Measurements from ENCODE around the gene HMHB1. TPM values are rescaled to one million over a fixed set of nuclear protein-coding genes. Genes with fewer than 3 reads are reported as not detected.

The HMHB1 gene
- total and polyA plus RNA-seq, 9 of the 15 experiments (the other 6 are each of a cell fraction or from before 2014, with no cell fraction given) = not detected

DNA sequence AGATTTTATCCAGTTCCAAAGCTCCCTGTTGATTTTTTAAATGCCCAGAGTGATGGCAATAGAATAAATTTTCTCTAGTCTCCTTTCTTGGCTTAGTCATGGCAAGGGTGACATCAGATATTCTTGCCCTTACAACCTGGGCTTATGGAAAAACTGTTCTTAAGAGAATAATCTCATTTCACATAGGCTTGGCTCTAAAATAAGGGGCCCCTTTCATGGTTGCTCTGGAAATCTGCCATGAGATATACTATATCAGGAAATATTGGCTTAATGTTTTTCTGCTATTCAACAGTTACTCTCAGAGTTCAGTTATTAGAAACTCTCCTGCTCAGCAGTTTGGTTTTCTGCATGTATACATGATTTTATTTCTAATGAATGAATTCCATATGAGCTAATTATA, 7.8 kb downstream of the HMHB1 start (continued):
- TF ChIP-seq, protein P1, sequence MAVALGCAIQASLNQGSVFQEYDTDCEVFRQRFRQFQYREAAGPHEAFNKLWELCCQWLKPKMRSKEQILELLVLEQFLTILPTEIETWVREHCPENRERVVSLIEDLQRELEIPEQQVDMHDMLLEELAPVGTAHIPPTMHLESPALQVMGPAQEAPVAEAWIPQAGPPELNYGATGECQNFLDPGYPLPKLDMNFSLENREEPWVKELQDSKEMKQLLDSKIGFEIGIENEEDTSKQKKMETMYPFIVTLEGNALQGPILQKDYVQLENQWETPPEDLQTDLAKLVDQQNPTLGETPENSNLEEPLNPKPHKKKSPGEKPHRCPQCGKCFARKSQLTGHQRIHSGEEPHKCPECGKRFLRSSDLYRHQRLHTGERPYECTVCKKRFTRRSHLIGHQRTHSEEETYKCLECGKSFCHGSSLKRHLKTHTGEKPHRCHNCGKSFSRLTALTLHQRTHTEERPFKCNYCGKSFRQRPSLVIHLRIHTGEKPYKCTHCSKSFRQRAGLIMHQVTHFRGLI (CRISPR knock-in tag; IDR thresholded peaks at IDR 0.05) = no peak
- TF ChIP-seq ZNF57 (CRISPR knock-in tag; IDR thresholded peaks at IDR 0.05) (no peak), FOXM1 (IDR thresholded peaks at IDR 0.05; ENCODE audit: low read depth) (no peak), FOXM1 (CRISPR knock-in tag; IDR thresholded peaks at IDR 0.05; ENCODE audit: low read depth) (no peak), POLR2G (IDR thresholded peaks at IDR 0.05; ENCODE audit: low read depth, low read length) (no peak), KDM4B (IDR thresholded peaks at IDR 0.05; ENCODE audit: borderline replicate concordance in 2 of 2, low read depth in 1 of 2) (no peak), ZNF121 (CRISPR knock-in tag; conservative IDR thresholded peaks at IDR 0.05) (no peak), MEF2D (tag; conservative IDR thresholded peaks at IDR 0.05; ENCODE audit: low read depth) (no peak), XRCC3 (IDR thresholded peaks at IDR 0.05) (no peak), ZKSCAN3 (CRISPR knock-in tag; IDR thresholded peaks at IDR 0.05) (no peak), ADNP (tag; IDR thresholded peaks at IDR 0.05) (no peak)
- TF ChIP-seq, protein P2, sequence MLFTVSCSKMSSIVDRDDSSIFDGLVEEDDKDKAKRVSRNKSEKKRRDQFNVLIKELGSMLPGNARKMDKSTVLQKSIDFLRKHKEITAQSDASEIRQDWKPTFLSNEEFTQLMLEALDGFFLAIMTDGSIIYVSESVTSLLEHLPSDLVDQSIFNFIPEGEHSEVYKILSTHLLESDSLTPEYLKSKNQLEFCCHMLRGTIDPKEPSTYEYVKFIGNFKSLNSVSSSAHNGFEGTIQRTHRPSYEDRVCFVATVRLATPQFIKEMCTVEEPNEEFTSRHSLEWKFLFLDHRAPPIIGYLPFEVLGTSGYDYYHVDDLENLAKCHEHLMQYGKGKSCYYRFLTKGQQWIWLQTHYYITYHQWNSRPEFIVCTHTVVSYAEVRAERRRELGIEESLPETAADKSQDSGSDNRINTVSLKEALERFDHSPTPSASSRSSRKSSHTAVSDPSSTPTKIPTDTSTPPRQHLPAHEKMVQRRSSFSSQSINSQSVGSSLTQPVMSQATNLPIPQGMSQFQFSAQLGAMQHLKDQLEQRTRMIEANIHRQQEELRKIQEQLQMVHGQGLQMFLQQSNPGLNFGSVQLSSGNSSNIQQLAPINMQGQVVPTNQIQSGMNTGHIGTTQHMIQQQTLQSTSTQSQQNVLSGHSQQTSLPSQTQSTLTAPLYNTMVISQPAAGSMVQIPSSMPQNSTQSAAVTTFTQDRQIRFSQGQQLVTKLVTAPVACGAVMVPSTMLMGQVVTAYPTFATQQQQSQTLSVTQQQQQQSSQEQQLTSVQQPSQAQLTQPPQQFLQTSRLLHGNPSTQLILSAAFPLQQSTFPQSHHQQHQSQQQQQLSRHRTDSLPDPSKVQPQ (CRISPR knock-in tag; IDR thresholded peaks at IDR 0.05; ENCODE audit: borderline replicate concordance) = no peak
- TF ChIP-seq, protein P3, sequence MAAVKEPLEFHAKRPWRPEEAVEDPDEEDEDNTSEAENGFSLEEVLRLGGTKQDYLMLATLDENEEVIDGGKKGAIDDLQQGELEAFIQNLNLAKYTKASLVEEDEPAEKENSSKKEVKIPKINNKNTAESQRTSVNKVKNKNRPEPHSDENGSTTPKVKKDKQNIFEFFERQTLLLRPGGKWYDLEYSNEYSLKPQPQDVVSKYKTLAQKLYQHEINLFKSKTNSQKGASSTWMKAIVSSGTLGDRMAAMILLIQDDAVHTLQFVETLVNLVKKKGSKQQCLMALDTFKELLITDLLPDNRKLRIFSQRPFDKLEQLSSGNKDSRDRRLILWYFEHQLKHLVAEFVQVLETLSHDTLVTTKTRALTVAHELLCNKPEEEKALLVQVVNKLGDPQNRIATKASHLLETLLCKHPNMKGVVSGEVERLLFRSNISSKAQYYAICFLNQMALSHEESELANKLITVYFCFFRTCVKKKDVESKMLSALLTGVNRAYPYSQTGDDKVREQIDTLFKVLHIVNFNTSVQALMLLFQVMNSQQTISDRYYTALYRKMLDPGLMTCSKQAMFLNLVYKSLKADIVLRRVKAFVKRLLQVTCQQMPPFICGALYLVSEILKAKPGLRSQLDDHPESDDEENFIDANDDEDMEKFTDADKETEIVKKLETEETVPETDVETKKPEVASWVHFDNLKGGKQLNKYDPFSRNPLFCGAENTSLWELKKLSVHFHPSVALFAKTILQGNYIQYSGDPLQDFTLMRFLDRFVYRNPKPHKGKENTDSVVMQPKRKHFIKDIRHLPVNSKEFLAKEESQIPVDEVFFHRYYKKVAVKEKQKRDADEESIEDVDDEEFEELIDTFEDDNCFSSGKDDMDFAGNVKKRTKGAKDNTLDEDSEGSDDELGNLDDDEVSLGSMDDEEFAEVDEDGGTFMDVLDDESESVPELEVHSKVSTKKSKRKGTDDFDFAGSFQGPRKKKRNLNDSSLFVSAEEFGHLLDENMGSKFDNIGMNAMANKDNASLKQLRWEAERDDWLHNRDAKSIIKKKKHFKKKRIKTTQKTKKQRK (IDR thresholded peaks at IDR 0.05; ENCODE audit: borderline replicate concordance, low read depth, low read length) = no peak

Data from K562 (cell line).